Progenitor cell of endocrine pancreas (in vitro differentiated cells): Measurements from ENCODE around the gene ATP8B3. TPM values are rescaled to one million over a fixed set of nuclear protein-coding genes. Genes with fewer than 3 reads are reported as not detected.

Source experiments
- DNase-seq: peaks from one replicate; pipeline ENCODE4 v3.0.0; 2021; ENCODE audit warnings: low spot score; ENCODE audit not compliant: unreplicated experiment
- H3K27ac Mint-ChIP-seq: 2 replicates; pipeline ENCODE4 v1.8.0; 2021; ENCODE audit warnings: mild to moderate bottlenecking, moderate library complexity, mixed read lengths
- H3K27me3 Mint-ChIP-seq: 2 replicates; pipeline ENCODE4 v1.8.0; 2021; ENCODE audit warnings: mixed read lengths
- H3K36me3 Mint-ChIP-seq: 2 replicates; pipeline ENCODE4 v1.8.0; 2022; ENCODE audit warnings: mixed read lengths; ENCODE audit not compliant: insufficient read depth
- H3K4me1 Mint-ChIP-seq: 2 replicates; pipeline ENCODE4 v1.8.0; 2021; ENCODE audit warnings: low read depth, mixed read lengths
- H3K4me3 Mint-ChIP-seq: 2 replicates; pipeline ENCODE4 v1.8.0; 2021; ENCODE audit warnings: low read depth, mild to moderate bottlenecking, moderate library complexity, mixed read lengths
- H3K9me3 Mint-ChIP-seq: 2 replicates; pipeline ENCODE4 v1.8.0; 2021; ENCODE audit warnings: low read depth, mixed read lengths
- CTCF ChIP-seq: fragments of 200-600 bp; sonication (generic); IDR thresholded peaks from one replicate; pipeline ENCODE4 v1.5.0; 2021; ENCODE audit warnings: antibody characterized with exemption, mild to moderate bottlenecking; ENCODE audit not compliant: unreplicated experiment
- total RNA-seq: library from RNA; stranded (reverse); gene quantifications from 2 replicates; pipeline ENCODE4 v1.2.1, GENCODE V29; 2021

ATP8B3 gene
- total RNA-seq, 1 donor from 2014 or later, result 4.1 TPM

DNA sequence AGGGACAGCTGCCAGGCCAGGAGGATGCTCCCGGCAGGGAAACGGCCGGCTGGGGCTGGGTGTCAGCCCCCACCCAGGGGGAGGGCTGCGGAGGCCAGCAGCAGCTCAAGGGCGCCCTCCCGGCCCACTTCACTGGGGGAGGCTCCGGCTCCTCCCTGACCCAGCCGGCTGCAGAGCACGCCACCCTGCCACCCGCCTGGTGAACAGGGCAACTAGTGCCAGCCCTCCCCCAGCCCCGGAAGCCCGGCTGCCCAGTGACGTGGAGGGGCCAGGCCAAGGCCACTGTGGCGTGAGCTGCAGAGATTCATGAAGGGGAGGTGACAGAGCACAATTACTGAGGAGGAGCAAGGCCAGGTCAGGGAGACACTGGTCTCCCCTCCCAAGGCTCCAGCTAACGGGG is 21.5 kb upstream of the ATP8B3 start:
- H3K36me3 Mint-ChIP-seq, result peaks cover 1% of the 10 kb centered on the region
- peak overlapping the region; percentile 76 for H3K27ac Mint-ChIP-seq

DNA sequence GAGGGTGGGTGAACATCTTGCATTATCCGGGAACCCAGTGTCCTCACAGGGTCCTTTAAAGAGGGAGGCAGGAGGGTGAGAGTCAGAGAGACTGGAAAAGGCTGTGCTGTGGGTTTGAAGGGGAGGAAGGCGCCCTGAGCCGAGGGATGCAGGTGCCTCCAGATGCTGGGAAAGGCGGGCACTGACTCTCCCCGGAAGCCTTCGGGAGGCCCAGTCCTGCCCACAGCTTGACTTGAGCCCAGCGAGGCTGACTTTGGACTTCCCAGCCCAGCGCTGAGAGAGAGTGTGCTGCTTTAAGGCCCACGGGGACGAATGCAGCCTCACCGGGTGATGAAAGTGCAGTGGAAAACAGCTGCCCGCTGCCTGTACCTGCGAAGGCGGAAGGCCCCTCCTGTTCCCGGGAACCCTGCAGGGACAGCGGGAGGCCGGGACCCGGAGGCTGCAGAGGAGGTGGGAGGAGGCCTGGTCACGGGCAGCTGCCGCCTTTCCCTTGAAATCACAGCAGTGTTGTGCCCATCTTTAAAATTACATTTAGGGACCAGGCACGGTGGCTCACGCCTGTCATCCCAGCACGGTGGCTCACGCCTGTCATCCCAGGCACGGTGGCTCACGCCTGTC is 20.1 kb upstream of the ATP8B3 start:
- Mint-ChIP-seq H3K4me1 (no peaks in the 10 kb centered on the region), H3K9me3 (no peaks in the 10 kb centered on the region), H3K4me3 (no peak overlapping the region), H3K27ac (no peak overlapping the region), H3K36me3 (peaks cover 1% of the 10 kb centered on the region), H3K27me3 (no peaks in the 10 kb centered on the region)
- no peak for TF ChIP-seq CTCF
- no peak for DNase-seq

More for the DNA sequence above, 21.5 kb upstream of the ATP8B3 start:
- Mint-ChIP-seq H3K9me3 (no peaks in the 10 kb centered on the region), H3K4me1 (no peaks in the 10 kb centered on the region), H3K4me3 (no peak overlapping the region), H3K27me3 (no peaks in the 10 kb centered on the region)
- TF ChIP-seq CTCF, result no peak
- DNase-seq, result no peak

DNA sequence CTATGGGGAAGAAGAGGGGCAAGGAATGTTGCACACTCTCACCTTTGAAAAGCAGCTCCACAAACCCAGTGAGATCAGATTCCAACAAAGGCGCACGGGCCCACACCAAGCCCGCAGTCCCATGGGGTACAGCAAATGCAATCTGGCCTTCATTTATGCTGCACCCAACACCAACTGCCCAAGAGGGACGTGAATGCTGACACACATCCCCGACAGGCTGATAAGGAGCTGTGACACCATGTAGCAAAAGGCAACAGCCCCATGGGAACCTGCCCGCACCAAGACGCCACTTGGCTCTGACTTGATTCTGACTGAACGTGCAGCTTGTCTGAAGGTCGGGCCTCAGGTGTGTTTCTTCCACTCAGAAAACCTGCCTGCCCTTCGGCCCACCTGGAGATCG is 18.9 kb upstream of the ATP8B3 start:
- Mint-ChIP-seq H3K27ac (no peak overlapping the region), H3K9me3 (no peaks in the 10 kb centered on the region), H3K4me1 (peaks cover 3% of the 10 kb centered on the region), H3K4me3 (no peak overlapping the region), H3K36me3 (peaks cover 2% of the 10 kb centered on the region), H3K27me3 (no peaks in the 10 kb centered on the region)
- DNase-seq, result no peak
- no peak for TF ChIP-seq CTCF

DNA sequence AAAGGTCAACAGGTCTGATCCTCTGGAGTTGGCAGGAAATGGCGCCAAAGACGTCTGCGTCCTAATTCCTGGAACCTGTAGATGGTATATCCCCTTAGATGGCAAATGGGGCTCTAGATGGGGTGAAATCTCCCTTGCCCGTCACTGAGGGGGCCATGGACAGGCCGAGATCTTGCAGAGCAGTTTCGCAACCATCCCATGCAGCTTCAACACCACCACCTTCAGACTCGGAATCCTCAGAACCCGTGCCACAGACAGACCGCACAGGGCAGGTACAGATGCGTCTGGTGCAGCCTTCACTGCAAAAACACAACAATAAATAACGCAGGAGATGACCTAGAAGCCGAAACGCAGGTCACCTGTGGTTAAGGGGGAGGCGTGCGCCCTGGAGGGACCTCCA is 18.5 kb upstream of the ATP8B3 start:
- no peak overlapping the region for H3K27ac Mint-ChIP-seq

GRCh38 chr19:1829958-1830357 is 17.9 kb upstream of the ATP8B3 start:
- no peaks in the 10 kb centered on the region for H3K9me3 Mint-ChIP-seq
- TF ChIP-seq CTCF, result no peak

More for the DNA sequence above, 18.5 kb upstream of the ATP8B3 start:
- peaks cover 5% of the 10 kb centered on the region for H3K36me3 Mint-ChIP-seq
- no peak for DNase-seq
- H3K4me1 Mint-ChIP-seq, result peaks cover 4% of the 10 kb centered on the region
- no peak overlapping the region for H3K4me3 Mint-ChIP-seq
- H3K27me3 Mint-ChIP-seq, result no peaks in the 10 kb centered on the region
- no peak for TF ChIP-seq CTCF
- no peaks in the 10 kb centered on the region for H3K9me3 Mint-ChIP-seq

More at GRCh38 chr19:1829958-1830357, 17.9 kb upstream of the ATP8B3 start:
- Mint-ChIP-seq H3K36me3 (peaks cover 5% of the 10 kb centered on the region), H3K27ac (no peak overlapping the region), H3K27me3 (no peaks in the 10 kb centered on the region), H3K4me3 (no peak overlapping the region), H3K4me1 (peaks cover 4% of the 10 kb centered on the region)
- DNase-seq, result no peak
